ENCODE measurements around the gene DIPK1B. TPM values are rescaled to one million over a fixed set of nuclear protein-coding genes. Genes with fewer than 3 reads are reported as not detected.

DIPK1B gene
- total RNA-seq, 2 experiments from 2014 or later = 0.21 to 0.25 TPM

- intact Hi-C loops (cut with DNase I, micrococcal nuclease) = no loop called here
- ChIA-PET CTCF (interaction anchor here (1.2 kb wide), 1 partner anchor 12 kb away, joined by 3 read pairs; no protein-coding TSS in a partner anchor), POLR2A (no interaction called here)
- no peaks in the 10 kb centered on the region for H3K9me3 Mint-ChIP-seq (ENCODE audit: low read depth)
- H3K4me3 Mint-ChIP-seq = no peak overlapping the region
- H3K27me3 Mint-ChIP-seq = no peaks in the 10 kb centered on the region
- H3K4me1 Mint-ChIP-seq = no peaks in the 10 kb centered on the region
- no peak for ATAC-seq
- no peak for DNase-seq
- H3K27ac Mint-ChIP-seq = no peak overlapping the region
- H3K36me3 Mint-ChIP-seq (ENCODE audit: low read depth) = no peaks in the 10 kb centered on the region
Observed at GRCh38 chr9:136683755-136684154, 28.6 kb upstream of the DIPK1B start.

GRCh38 chr9:136684339-136684738 is 28.0 kb upstream of the DIPK1B start:
- Mint-ChIP-seq H3K36me3 (ENCODE audit: low read depth) (no peaks in the 10 kb centered on the region), H3K27ac (no peak overlapping the region), H3K9me3 (ENCODE audit: low read depth) (no peaks in the 10 kb centered on the region), H3K4me1 (no peaks in the 10 kb centered on the region), H3K27me3 (peaks cover 2% of the 10 kb centered on the region), H3K4me3 (no peak overlapping the region)
- no peak for DNase-seq
- ChIA-PET CTCF (no interaction called here), POLR2A (interaction anchor here (0.5 kb wide), 1 partner anchor 102 kb away, joined by 3 read pairs; no protein-coding TSS in a partner anchor)
- ATAC-seq = no peak
- intact Hi-C loops (cut with DNase I, micrococcal nuclease) = no loop called here

DNA sequence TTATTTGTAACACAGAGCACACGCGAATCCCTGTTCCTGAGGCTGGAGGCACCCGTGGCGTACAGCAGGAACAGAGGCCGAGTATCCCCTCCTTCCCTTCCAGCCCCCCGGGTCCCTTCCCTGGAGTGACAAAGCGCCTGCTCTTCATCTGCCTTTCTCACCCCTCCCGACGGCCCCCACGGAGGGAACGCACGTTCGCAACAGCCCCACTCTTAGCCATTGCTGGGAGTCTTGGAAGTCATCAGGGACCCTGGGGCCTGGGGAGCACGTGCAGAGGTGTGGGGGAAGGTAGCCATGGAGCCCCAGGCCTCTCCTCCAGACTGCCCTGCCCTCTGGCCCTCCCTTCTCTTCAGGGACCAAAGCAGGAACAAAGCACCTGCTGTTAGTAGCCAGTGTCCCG is 27.6 kb upstream of the DIPK1B start:
- H3K27ac Mint-ChIP-seq = no peak overlapping the region
- POLR2A ChIA-PET = no interaction called here
- intact Hi-C loops (cut with DNase I, micrococcal nuclease) = no loop called here
- H3K4me1 Mint-ChIP-seq = no peaks in the 10 kb centered on the region
- H3K36me3 Mint-ChIP-seq (ENCODE audit: low read depth) = no peaks in the 10 kb centered on the region
- H3K9me3 Mint-ChIP-seq (ENCODE audit: low read depth) = no peaks in the 10 kb centered on the region
- no peak for ATAC-seq
- CTCF ChIA-PET = no interaction called here
- H3K4me3 Mint-ChIP-seq = no peak overlapping the region
- H3K27me3 Mint-ChIP-seq = peaks cover 2% of the 10 kb centered on the region
- no peak for DNase-seq

DNA sequence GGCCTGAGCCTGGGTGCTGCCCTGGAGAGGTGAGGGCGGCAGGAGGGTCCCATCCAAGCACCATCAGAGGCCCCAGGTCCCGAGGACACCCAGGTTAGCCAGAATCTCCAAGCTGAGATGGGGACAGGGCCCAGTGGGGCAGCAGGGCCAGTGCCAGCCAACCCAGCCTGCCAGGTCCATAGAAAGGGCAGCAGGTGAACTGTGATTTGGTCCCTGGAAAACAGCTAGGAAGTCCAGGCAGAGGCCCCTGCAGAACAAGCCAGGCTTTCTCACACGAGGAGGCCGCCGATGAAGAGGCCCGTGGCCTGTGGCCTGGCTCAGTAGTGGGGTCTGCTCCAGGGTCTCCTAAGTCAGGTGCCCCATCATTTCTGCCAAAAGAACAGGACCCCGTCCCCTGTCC is 27.2 kb upstream of the DIPK1B start:
- no peak for ATAC-seq
- POLR2A ChIA-PET = no interaction called here
- H3K27ac Mint-ChIP-seq = no peak overlapping the region
- H3K4me1 Mint-ChIP-seq = no peaks in the 10 kb centered on the region
- intact Hi-C loops (cut with DNase I, micrococcal nuclease) = no loop called here
- DNase-seq = no peak
- H3K36me3 Mint-ChIP-seq (ENCODE audit: low read depth) = no peaks in the 10 kb centered on the region
- peaks cover 2% of the 10 kb centered on the region for H3K27me3 Mint-ChIP-seq
- CTCF ChIA-PET = no interaction called here
- no peaks in the 10 kb centered on the region for H3K9me3 Mint-ChIP-seq (ENCODE audit: low read depth)
- no peak overlapping the region for H3K4me3 Mint-ChIP-seq

DNA sequence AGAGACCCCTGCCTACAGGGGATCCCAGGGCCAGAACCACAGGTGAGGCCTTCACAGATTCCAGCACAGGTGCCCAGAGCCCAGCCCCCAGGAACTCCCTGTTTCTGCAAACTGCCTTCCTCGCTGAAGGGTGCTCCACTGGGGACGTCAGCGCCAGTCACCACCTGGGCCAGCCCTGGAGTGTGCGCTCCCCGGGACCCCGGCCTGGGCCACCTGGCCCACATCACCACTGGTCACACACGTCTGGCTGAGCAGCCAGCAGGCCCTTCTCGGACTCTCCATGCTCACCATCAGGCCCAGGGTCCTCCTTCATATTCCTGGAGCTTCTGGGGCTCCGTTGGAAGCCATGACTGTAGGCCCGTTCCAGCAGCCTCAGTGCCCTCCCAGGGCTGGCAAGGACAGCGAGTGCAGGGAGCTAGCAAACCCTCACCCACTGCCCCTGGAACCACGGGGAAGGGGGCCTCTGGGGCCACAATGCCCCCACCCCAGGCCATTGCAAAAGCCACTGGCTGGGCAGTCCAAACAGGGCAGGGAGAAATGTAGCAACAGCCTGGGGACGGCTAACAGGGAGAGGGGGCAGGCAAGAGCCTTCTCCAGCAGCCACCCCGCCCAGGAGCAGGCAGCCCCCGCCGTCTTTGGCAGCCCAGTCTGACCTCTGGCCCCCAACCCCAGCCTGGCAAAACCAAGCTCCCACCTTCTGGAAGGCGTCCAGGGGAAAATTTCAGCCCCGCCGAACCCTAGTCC is 26.4 kb upstream of the DIPK1B start:
- H3K4me3 Mint-ChIP-seq = peak overlapping the region; percentile 70
- no peaks in the 10 kb centered on the region for H3K4me1 Mint-ChIP-seq
- intact Hi-C loops (cut with DNase I, micrococcal nuclease) = no loop called here
- DNase-seq (no peak), ATAC-seq (no peak)
- POLR2A ChIA-PET = no interaction called here
- H3K27ac Mint-ChIP-seq = no peak overlapping the region
- no peaks in the 10 kb centered on the region for H3K36me3 Mint-ChIP-seq (ENCODE audit: low read depth)
- H3K27me3 Mint-ChIP-seq = peaks cover 2% of the 10 kb centered on the region
- no peaks in the 10 kb centered on the region for H3K9me3 Mint-ChIP-seq (ENCODE audit: low read depth)
- CTCF ChIA-PET = interaction anchor here (0.7 kb wide), 1 partner anchor 15 kb away, joined by 4 read pairs; no protein-coding TSS in a partner anchor

GRCh38 chr9:136686534-136686793 is 25.9 kb upstream of the DIPK1B start:
- H3K9me3 Mint-ChIP-seq (ENCODE audit: low read depth) = no peaks in the 10 kb centered on the region
- no peaks in the 10 kb centered on the region for H3K4me1 Mint-ChIP-seq
- H3K27ac Mint-ChIP-seq = no peak overlapping the region
- ATAC-seq = no peak
- H3K36me3 Mint-ChIP-seq (ENCODE audit: low read depth) = no peaks in the 10 kb centered on the region
- peak overlapping the region; percentile 70 for H3K4me3 Mint-ChIP-seq
- DNase-seq = no peak
- peaks cover 2% of the 10 kb centered on the region for H3K27me3 Mint-ChIP-seq
- CTCF ChIA-PET = interaction anchor here (0.7 kb wide), 1 partner anchor 14 kb away, joined by 4 read pairs; no protein-coding TSS in a partner anchor
- intact Hi-C loops (cut with DNase I, micrococcal nuclease) = no loop called here
- POLR2A ChIA-PET = no interaction called here

DNA sequence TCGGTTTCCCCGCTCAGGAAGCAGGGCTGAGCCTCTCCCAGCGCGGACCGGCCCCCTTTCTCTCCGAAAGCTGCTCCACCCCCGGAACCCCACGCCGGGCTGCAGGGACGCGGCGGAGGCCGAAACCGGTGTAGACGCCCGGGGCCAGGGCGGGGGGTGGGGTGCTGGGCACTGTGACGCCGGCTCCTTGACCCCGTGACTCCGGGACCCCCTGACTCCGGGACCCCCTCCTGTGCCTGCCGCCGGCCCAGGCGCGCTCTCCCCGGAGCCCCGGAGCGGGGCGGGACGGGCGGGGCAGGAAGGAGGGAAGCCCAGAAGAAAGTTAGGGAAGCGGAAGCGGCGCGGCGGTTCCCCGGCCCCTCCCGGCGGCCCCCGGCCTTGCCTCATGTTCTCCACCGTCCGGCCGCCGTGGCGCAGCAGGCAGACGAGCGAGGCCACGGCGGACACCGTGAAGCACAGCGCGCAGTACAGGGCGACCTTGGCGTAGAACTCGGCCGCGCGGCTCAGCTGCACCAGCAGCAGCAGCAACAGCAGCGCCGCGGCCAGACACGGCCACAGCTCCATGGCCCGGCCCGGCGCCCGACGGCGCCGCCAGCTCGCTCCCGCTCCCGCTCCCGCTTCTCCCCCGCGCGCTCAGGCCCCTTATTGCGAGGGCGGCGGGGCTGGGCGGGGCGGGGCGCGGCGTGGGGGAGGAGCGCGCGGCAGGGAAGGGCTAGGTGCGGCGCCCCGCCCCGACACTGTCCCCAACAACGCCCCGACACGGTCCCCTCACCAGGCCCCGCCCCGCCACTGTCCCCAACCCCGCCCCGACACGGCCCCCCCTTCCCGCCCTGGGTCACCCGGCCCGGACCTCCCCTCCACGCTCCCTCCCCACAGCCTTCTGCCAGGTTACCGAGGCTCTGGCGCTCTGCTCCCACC is 25.3 kb upstream of the DIPK1B start, which contains the start of gene AGPAT2:
Gene AGPAT2, minus strand, starts transcription at position 664 of the 918 bp plus-strand sequence. Its CDS starts 100 bp downstream, at position 564.
- Mint-ChIP-seq H3K9me3 (ENCODE audit: low read depth) (no peaks in the 10 kb centered on the region), H3K36me3 (ENCODE audit: low read depth) (no peaks in the 10 kb centered on the region), H3K4me1 (no peaks in the 10 kb centered on the region), H3K27me3 (peaks cover 2% of the 10 kb centered on the region), H3K4me3 (peak within 1 kb of the TSS; percentile 70), H3K27ac (no peak within 1 kb of the TSS)
- ChIA-PET POLR2A (interaction anchor here (0.6 kb wide), 1 partner anchor 14 kb away, joined by 6 read pairs; no protein-coding TSS in a partner anchor), CTCF (interaction anchor here (0.7 kb wide), 1 partner anchor 14 kb away, joined by 4 read pairs; no protein-coding TSS in a partner anchor)
- DNase-seq (peak; percentile 84), ATAC-seq (peak; percentile 91)
- intact Hi-C loops (cut with DNase I, micrococcal nuclease) = loop anchor here in 1 of 2 experiments (1.0 kb wide), 4 partner anchors 14 to 324 kb away; partner anchors contain the start of genes DNLZ and SEC16A

GRCh38 chr9:136687721-136688223 is 24.6 kb upstream of the DIPK1B start:
- Mint-ChIP-seq H3K27me3 (peaks cover 2% of the 10 kb centered on the region), H3K9me3 (ENCODE audit: low read depth) (no peaks in the 10 kb centered on the region)
- POLR2A ChIA-PET = interaction anchor here (0.6 kb wide), 1 partner anchor 13 kb away, joined by 6 read pairs; no protein-coding TSS in a partner anchor

GRCh38 chr9:136688274-136689107 is 23.9 kb upstream of the DIPK1B start:
- CTCF ChIA-PET = interaction anchor here (0.6 to 1.0 kb wide), 3 partner anchors 16 to 347 kb away, joined by 3 to 4 read pairs (median 3); no protein-coding TSS in a partner anchor

More at GRCh38 chr9:136687721-136688223, 24.6 kb upstream of the DIPK1B start:
- DNase-seq (peak; percentile 35), ATAC-seq (no peak)
- Mint-ChIP-seq H3K27ac (no peak overlapping the region), H3K4me1 (no peaks in the 10 kb centered on the region), H3K4me3 (no peak overlapping the region), H3K36me3 (ENCODE audit: low read depth) (no peaks in the 10 kb centered on the region)
- CTCF ChIA-PET = interaction anchor here (0.7 to 1.0 kb wide), 2 partner anchors 15 to 348 kb away, joined by 3 to 4 read pairs; no protein-coding TSS in a partner anchor
- intact Hi-C loops (cut with DNase I, micrococcal nuclease) = loop anchor here in 1 of 2 experiments (1.0 kb wide), 4 partner anchors 14 to 324 kb away; partner anchors contain the start of genes DNLZ and SEC16A

GRCh38 chr9:136689108-136689460 is 23.3 kb upstream of the DIPK1B start:
- CTCF ChIA-PET = interaction anchor here (0.6 kb wide), 1 partner anchor 204 kb away, joined by 3 read pairs; no protein-coding TSS in a partner anchor
- ATAC-seq = no peak
- Mint-ChIP-seq H3K27me3 (peaks cover 2% of the 10 kb centered on the region), H3K4me3 (no peak overlapping the region), H3K27ac (no peak overlapping the region), H3K4me1 (no peaks in the 10 kb centered on the region), H3K36me3 (ENCODE audit: low read depth) (no peaks in the 10 kb centered on the region), H3K9me3 (ENCODE audit: low read depth) (no peaks in the 10 kb centered on the region)
- POLR2A ChIA-PET = no interaction called here
- DNase-seq = no peak
- intact Hi-C loops (cut with DNase I, micrococcal nuclease) = no loop called here

More at GRCh38 chr9:136688274-136689107, 23.9 kb upstream of the DIPK1B start:
- H3K27ac Mint-ChIP-seq = no peak overlapping the region
- no peaks in the 10 kb centered on the region for H3K36me3 Mint-ChIP-seq (ENCODE audit: low read depth)
- H3K9me3 Mint-ChIP-seq (ENCODE audit: low read depth) = no peaks in the 10 kb centered on the region
- peaks cover 2% of the 10 kb centered on the region for H3K27me3 Mint-ChIP-seq
- no peak for ATAC-seq
- POLR2A ChIA-PET = no interaction called here
- intact Hi-C loops (cut with DNase I, micrococcal nuclease) = no loop called here
- DNase-seq = no peak
- H3K4me3 Mint-ChIP-seq = no peak overlapping the region
- no peaks in the 10 kb centered on the region for H3K4me1 Mint-ChIP-seq

Data from activated CD4-positive, alpha-beta T cell treated with anti-CD3 and anti-CD28 coated beads for 36 hours (primary cell).